GM12801 (cell line): Measurements from ENCODE around the gene NACAD.

ENCODE experiments used
- CTCF ChIP-seq: IDR thresholded peaks from one replicate; pipeline ENCODE4 v1.5.1; 2011; ENCODE audit warnings: control low read depth; ENCODE audit not compliant: insufficient read length; ENCODE audit errors: extremely low read depth

The NACAD gene

GRCh38 chr7:45122975-45123860, 34.4 kb upstream of the NACAD start:
- no peak for TF ChIP-seq CTCF

- no peak for TF ChIP-seq CTCF
Measured at GRCh38 chr7:45119550-45119949, 30.8 kb upstream of the NACAD start.

GRCh38 chr7:45118889-45119331, 30.1 kb upstream of the NACAD start:
- TF ChIP-seq CTCF, result no peak

- no peak for TF ChIP-seq CTCF
Measured at GRCh38 chr7:45118292-45118691, 29.5 kb upstream of the NACAD start.

GRCh38 chr7:45117582-45117981, 28.8 kb upstream of the NACAD start:
- TF ChIP-seq CTCF, result no peak

GRCh38 chr7:45116048-45116447, 27.3 kb upstream of the NACAD start:
- TF ChIP-seq CTCF, result no peak

GRCh38 chr7:45114926-45115325, 26.2 kb upstream of the NACAD start:
- TF ChIP-seq CTCF, result no peak
